Measurements from ENCODE around the gene TTC21B.

DNA sequence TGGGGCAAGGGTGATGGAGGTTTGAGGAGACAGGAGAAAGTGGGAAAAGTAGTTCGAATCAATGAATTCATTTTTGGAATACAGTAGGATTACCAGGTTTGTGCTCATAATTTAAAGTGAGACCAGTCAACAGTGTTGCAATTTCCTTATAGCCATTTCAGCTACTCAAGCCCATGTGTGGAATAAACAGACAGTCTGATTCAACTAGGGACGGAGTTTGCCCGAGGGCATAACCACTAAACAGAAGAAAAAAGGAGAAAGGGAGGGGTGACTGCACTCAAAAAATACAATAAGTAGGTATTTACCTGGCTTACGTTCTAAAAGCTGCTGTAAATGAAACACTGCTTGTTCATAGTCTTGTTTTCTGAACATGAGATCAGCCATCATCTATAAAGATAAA lies 55.2 kb downstream of the TTC21B start:
- TF ChIP-seq TAF1 (IDR thresholded peaks at IDR 0.05; ENCODE audit: low read depth) (no peak), CREB1 (IDR thresholded peaks at IDR 0.05; ENCODE audit: low read depth) (no peak), YY1 (IDR thresholded peaks at IDR 0.05; ENCODE audit: low read depth) (no peak), EGR1 (IDR thresholded peaks at IDR 0.05) (no peak)
- TF ChIP-seq, protein P1, sequence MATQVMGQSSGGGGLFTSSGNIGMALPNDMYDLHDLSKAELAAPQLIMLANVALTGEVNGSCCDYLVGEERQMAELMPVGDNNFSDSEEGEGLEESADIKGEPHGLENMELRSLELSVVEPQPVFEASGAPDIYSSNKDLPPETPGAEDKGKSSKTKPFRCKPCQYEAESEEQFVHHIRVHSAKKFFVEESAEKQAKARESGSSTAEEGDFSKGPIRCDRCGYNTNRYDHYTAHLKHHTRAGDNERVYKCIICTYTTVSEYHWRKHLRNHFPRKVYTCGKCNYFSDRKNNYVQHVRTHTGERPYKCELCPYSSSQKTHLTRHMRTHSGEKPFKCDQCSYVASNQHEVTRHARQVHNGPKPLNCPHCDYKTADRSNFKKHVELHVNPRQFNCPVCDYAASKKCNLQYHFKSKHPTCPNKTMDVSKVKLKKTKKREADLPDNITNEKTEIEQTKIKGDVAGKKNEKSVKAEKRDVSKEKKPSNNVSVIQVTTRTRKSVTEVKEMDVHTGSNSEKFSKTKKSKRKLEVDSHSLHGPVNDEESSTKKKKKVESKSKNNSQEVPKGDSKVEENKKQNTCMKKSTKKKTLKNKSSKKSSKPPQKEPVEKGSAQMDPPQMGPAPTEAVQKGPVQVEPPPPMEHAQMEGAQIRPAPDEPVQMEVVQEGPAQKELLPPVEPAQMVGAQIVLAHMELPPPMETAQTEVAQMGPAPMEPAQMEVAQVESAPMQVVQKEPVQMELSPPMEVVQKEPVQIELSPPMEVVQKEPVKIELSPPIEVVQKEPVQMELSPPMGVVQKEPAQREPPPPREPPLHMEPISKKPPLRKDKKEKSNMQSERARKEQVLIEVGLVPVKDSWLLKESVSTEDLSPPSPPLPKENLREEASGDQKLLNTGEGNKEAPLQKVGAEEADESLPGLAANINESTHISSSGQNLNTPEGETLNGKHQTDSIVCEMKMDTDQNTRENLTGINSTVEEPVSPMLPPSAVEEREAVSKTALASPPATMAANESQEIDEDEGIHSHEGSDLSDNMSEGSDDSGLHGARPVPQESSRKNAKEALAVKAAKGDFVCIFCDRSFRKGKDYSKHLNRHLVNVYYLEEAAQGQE (IDR thresholded peaks at IDR 0.05; ENCODE audit: low read depth): no peak
